Measurements from ENCODE around the gene CHURC1. TPM values are rescaled to one million over a fixed set of nuclear protein-coding genes. Genes with fewer than 3 reads are reported as not detected.
A peak's percentile ranks its signal among the peaks of the same experiment; 100 is the strongest.

The CHURC1 gene
- total RNA-seq, 1 donor from 2014 or later = 92.7 TPM

- no peak overlapping the region for H3K4me3 ChIP-seq (ENCODE audit: low read depth, low read length)
- no peak for TF ChIP-seq CTCF (conservative IDR thresholded peaks at IDR 0.05; ENCODE audit: low read depth, low read length)
- no peak for DNase-seq (ENCODE audit: low read depth)
These were observed 34.5 kb downstream of the CHURC1 start for GRCh38 chr14:64948612-64949210.

- H3K4me3 ChIP-seq (ENCODE audit: low read depth, low read length) = no peak overlapping the region
- TF ChIP-seq CTCF (conservative IDR thresholded peaks at IDR 0.05; ENCODE audit: low read depth, low read length) = no peak
- DNase-seq (ENCODE audit: low read depth) = no peak
These were observed 36.6 kb downstream of the CHURC1 start for GRCh38 chr14:64950889-64951288.

- no peak for DNase-seq (ENCODE audit: low read depth)
- H3K4me3 ChIP-seq (ENCODE audit: low read depth, low read length) = no peak overlapping the region
These were observed 37.0 kb downstream of the CHURC1 start for GRCh38 chr14:64951291-64951690.

GRCh38 chr14:64951724-64952123, 37.5 kb downstream of the CHURC1 start:
- no peak overlapping the region for H3K4me3 ChIP-seq (ENCODE audit: low read depth, low read length)
- DNase-seq (ENCODE audit: low read depth) = no peak
- TF ChIP-seq CTCF (conservative IDR thresholded peaks at IDR 0.05; ENCODE audit: low read depth, low read length) = no peak

More at GRCh38 chr14:64951291-64951690, 37.0 kb downstream of the CHURC1 start:
- TF ChIP-seq CTCF (conservative IDR thresholded peaks at IDR 0.05; ENCODE audit: low read depth, low read length) = no peak

- H3K4me3 ChIP-seq (ENCODE audit: low read depth, low read length) = no peak overlapping the region
- DNase-seq (ENCODE audit: low read depth) = no peak
- TF ChIP-seq CTCF (conservative IDR thresholded peaks at IDR 0.05; ENCODE audit: low read depth, low read length) = peak; percentile 24
These were observed 38.5 kb downstream of the CHURC1 start for GRCh38 chr14:64952598-64953309.

GRCh38 chr14:64953310-64953654, 39.0 kb downstream of the CHURC1 start:
- H3K4me3 ChIP-seq (ENCODE audit: low read depth, low read length) = no peak overlapping the region
- no peak for TF ChIP-seq CTCF (conservative IDR thresholded peaks at IDR 0.05; ENCODE audit: low read depth, low read length)
- no peak for DNase-seq (ENCODE audit: low read depth)

- no peak for TF ChIP-seq CTCF (conservative IDR thresholded peaks at IDR 0.05; ENCODE audit: low read depth, low read length)
- H3K4me3 ChIP-seq (ENCODE audit: low read depth, low read length) = no peak overlapping the region
These were observed 39.4 kb downstream of the CHURC1 start for GRCh38 chr14:64953661-64954060.

More at GRCh38 chr14:64953661-64954060, 39.4 kb downstream of the CHURC1 start:
- DNase-seq (ENCODE audit: low read depth) = no peak

Data from epithelial cell of proximal tubule (primary cell).